ENCODE data around the gene ZFP64. TPM values are rescaled to one million over a fixed set of nuclear protein-coding genes. Genes with fewer than 3 reads are reported as not detected.

The ZFP64 gene
- total RNA-seq, 1 experiment from 2014 or later, result 49.8 TPM

- Histone ChIP-seq H3K4me3 (no peak overlapping the region), H3K79me2 (ENCODE audit: low read depth) (no peaks in the 10 kb centered on the region), H3K36me3 (ENCODE audit: low read depth) (peaks cover 14% of the 10 kb centered on the region), H3K4me2 (no peak overlapping the region), H3K4me1 (replicated peaks; ENCODE audit: insufficient read depth) (no peaks in the 10 kb centered on the region), H3K27ac (no peak overlapping the region), H3F3A (ENCODE audit: insufficient read depth, low read depth) (no peaks in the 10 kb centered on the region), H3K27me3 (ENCODE audit: insufficient read depth, low read depth) (no peaks in the 10 kb centered on the region), H4K20me1 (ENCODE audit: insufficient read depth) (no peaks in the 10 kb centered on the region), H3K9me2 (ENCODE audit: insufficient read depth) (no peaks in the 10 kb centered on the region), H3K9me3 (ENCODE audit: insufficient read depth, low read depth) (no peaks in the 10 kb centered on the region), H2AFZ (no peak overlapping the region)
- CTCF ChIA-PET, result no interaction called here
- POLR2A ChIA-PET (ENCODE audit: unreplicated experiment), result no interaction called here
- TF ChIP-seq CTCF (conservative IDR thresholded peaks at IDR 0.05) (no peak), EZH2 (IDR thresholded peaks at IDR 0.05; ENCODE audit: low read depth) (no peak)
- intact Hi-C loops (cut with micrococcal nuclease; ENCODE audit: unreplicated experiment), result loop anchor here (5.0 kb wide), 1 partner anchor 532 kb away; no protein-coding TSS in a partner anchor
- BruUV-seq (replicated peaks), result no TSS peak
- DNase-seq, result no peak
Measured at GRCh38 chr20:52153896-52154295, 37.7 kb downstream of the ZFP64 start.

GRCh38 chr20:52152921-52153320 lies 38.7 kb downstream of the ZFP64 start:
- H3K4me3 ChIP-seq, result no peak overlapping the region
- H3F3A ChIP-seq (ENCODE audit: insufficient read depth, low read depth), result no peaks in the 10 kb centered on the region
- no TSS peak for BruUV-seq (replicated peaks)
- POLR2A ChIA-PET (ENCODE audit: unreplicated experiment), result no interaction called here
- no peaks in the 10 kb centered on the region for H3K9me2 ChIP-seq (ENCODE audit: insufficient read depth)
- H4K20me1 ChIP-seq (ENCODE audit: insufficient read depth), result no peaks in the 10 kb centered on the region
- no peak overlapping the region for H3K4me2 ChIP-seq
- H3K4me1 ChIP-seq (replicated peaks; ENCODE audit: insufficient read depth), result no peaks in the 10 kb centered on the region
- intact Hi-C loops (cut with micrococcal nuclease; ENCODE audit: unreplicated experiment), result loop anchor here (5.0 kb wide), 1 partner anchor 531 kb away; no protein-coding TSS in a partner anchor
- H3K9me3 ChIP-seq (ENCODE audit: insufficient read depth, low read depth), result no peaks in the 10 kb centered on the region
- no peak overlapping the region for H3K27ac ChIP-seq
- H3K36me3 ChIP-seq (ENCODE audit: low read depth), result peaks cover 7% of the 10 kb centered on the region
- no peaks in the 10 kb centered on the region for H3K79me2 ChIP-seq (ENCODE audit: low read depth)
- no peaks in the 10 kb centered on the region for H3K27me3 ChIP-seq (ENCODE audit: insufficient read depth, low read depth)
- no peak for DNase-seq
- TF ChIP-seq CTCF (conservative IDR thresholded peaks at IDR 0.05), result no peak
- TF ChIP-seq EZH2 (IDR thresholded peaks at IDR 0.05; ENCODE audit: low read depth), result no peak
- CTCF ChIA-PET, result no interaction called here
- H2AFZ ChIP-seq, result no peak overlapping the region

DNA sequence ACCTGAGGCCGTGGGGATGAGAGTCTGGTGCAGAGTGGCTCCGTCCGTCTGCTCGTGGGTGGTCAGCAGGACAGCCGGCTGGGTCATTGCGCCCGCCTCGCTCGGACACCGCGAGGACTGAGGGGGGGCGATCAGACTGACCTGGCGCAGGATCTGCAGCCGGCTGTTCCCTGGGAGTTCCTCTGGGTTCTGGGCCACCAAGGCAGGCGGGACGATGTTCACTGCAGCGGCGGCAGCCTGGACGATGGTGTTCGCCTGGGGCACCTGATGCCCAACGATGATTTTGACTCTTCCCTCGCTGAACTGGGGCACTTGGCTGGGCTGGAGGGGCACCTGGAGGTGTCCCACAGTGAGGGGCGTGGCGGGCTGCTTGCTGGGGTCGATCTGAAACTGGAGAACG lies 39.2 kb downstream of the ZFP64 start:
- ChIA-PET POLR2A (ENCODE audit: unreplicated experiment) (no interaction called here), CTCF (no interaction called here)
- DNase-seq, result no peak
- H3K36me3 ChIP-seq (ENCODE audit: low read depth), result peaks cover 4% of the 10 kb centered on the region
- no peak for TF ChIP-seq CTCF (conservative IDR thresholded peaks at IDR 0.05)
- H3K4me3 ChIP-seq, result no peak overlapping the region
- no peak overlapping the region for H3K4me2 ChIP-seq
- no peaks in the 10 kb centered on the region for H3K4me1 ChIP-seq (replicated peaks; ENCODE audit: insufficient read depth)
- H2AFZ ChIP-seq, result no peak overlapping the region
- no peaks in the 10 kb centered on the region for H4K20me1 ChIP-seq (ENCODE audit: insufficient read depth)
- H3K9me3 ChIP-seq (ENCODE audit: insufficient read depth, low read depth), result no peaks in the 10 kb centered on the region
- H3K27ac ChIP-seq, result no peak overlapping the region
- intact Hi-C loops (cut with micrococcal nuclease; ENCODE audit: unreplicated experiment), result loop anchor here (5.0 kb wide), 1 partner anchor 530 kb away; no protein-coding TSS in a partner anchor
- no peaks in the 10 kb centered on the region for H3F3A ChIP-seq (ENCODE audit: insufficient read depth, low read depth)
- no peaks in the 10 kb centered on the region for H3K9me2 ChIP-seq (ENCODE audit: insufficient read depth)
- H3K27me3 ChIP-seq (ENCODE audit: insufficient read depth, low read depth), result no peaks in the 10 kb centered on the region
- H3K79me2 ChIP-seq (ENCODE audit: low read depth), result no peaks in the 10 kb centered on the region
- no TSS peak for BruUV-seq (replicated peaks)

All from PC-9 (cell line).